Activated CD4-positive, alpha-beta T cell treated with anti-CD3 and anti-CD28 coated beads for 48 hours (primary cell): Measurements from ENCODE around the gene MN1.

Experiments used
- DNase-seq: peaks from one replicate; pipeline ENCODE4 v3.0.0-alpha.2; 2020

MN1 gene

DNA sequence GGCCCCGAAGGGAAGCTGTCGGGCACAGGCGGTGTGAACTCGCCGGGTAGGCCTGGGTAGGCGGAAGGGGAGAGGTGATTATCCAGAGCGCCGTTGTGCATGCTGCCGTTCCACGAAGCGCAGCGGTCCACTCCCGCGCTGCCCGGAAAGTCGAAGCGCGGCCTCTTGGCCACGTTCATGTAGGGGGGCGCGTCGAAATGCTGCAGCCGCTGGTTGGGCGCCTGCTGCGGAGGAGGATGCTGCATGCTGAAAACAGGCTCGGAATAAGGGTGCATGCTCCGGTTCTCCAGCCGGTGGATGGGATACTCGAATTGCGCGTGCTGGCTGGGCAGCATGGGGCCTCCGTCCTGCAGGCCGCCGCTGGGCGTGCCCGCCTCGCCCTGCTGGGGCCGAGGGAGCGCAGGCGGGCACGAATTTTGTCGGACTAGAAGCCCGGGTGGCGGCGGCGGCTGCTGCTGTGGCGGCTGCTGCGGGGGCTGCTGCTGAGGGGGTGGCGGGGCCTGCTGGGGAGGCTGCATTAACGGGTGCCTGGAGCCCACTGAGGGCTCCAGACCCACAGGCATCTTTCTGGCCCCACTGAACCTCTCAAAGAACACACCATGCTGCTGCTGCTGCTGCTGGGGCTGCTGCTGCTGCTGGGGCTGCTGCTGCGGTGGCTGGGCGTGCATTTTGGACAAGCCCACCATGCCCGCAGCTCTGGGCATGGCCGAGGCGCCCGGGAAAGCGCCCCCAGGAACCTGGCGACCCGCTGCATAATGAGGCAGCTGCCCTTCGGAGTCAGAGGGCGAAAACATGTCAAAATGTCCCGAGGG lies 2.3 kb downstream of the MN1 start:
- no peak for DNase-seq

- no peak for DNase-seq
Measured at GRCh38 chr22:27798511-27799014, 3.0 kb downstream of the MN1 start.

DNA sequence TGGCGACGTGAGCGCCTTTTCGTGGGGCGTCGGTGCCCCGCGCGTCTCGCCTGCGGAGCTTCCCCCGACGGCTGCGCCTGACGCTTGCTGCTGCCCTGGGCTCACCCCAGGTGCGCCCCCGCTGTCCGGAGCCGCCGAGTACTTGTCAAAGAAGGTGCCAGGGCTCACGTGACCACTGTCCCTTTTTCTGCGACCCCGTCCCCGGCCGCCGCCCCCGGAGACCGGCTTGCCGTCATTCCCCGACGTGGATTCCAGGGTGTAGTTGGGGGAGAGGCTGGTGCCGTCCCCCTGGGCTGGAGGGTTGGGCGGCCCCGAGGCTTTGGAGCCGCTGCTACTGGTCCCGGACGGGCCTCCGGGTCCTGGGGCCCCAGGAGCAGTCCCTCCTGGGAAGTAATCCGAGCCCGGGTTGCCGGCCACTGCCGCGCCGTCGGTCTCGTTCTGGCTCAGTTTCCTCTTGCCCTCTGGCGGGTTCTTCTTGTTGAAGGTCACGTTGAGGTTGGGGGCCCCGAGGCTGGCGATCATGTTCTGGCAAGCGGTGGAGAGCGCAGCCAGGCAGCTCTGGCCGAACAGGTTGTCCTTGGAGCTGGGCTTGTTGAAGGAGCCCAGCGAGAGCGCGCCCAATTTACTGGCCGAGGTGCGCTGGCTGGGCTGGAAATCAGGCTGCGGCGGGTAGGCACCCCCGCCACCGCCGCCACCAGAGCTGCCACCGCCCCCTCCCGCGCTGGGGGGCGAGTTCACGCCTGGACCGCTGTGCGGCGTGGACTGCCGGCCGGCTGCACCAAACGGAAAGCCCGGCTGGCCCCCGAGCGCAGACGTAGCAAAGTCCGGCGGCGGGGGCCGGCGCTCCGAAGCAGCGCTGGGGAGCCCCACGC lies 3.8 kb downstream of the MN1 start:
- no peak for DNase-seq

DNA sequence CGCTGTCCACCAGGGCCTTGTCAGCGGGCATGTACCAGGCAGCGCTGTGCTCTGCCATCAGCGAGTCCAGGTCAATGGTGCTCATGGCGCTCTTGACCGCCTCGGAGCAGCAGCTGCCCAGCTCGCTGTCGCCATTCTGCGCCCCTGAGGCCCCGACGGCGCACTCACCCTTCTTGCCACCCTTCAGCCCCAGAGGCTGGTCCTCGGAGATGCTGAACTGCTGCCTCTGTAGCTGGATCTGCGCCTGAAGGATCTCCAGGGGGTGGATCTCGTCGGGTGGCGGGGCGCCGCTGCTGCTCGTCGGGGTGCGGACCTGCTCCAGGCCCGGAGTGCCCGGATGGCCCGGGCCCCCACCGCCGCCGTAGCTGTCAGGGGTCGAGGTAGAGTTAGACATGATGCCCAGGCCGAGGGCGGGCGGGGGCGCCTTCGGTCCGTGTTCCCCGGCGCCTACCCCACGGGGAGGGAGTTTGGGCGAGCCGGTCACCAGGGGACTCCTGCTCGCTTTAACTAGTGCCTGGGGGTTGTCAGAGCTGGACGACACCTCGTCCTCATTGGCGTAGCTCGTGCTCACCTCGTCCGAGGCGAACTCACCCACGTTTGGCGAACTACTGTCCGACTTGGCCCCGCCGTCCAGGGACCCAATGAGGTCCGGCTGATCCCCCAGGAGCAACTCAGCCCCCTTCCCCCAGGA lies 4.6 kb downstream of the MN1 start:
- no peak for DNase-seq

GRCh38 chr22:27795696-27796517 lies 5.6 kb downstream of the MN1 start:
- DNase-seq: no peak

GRCh38 chr22:27795053-27795452 lies 6.5 kb downstream of the MN1 start:
- no peak for DNase-seq

- DNase-seq: no peak
Measured at GRCh38 chr22:27794226-27794625, 7.3 kb downstream of the MN1 start.

DNA sequence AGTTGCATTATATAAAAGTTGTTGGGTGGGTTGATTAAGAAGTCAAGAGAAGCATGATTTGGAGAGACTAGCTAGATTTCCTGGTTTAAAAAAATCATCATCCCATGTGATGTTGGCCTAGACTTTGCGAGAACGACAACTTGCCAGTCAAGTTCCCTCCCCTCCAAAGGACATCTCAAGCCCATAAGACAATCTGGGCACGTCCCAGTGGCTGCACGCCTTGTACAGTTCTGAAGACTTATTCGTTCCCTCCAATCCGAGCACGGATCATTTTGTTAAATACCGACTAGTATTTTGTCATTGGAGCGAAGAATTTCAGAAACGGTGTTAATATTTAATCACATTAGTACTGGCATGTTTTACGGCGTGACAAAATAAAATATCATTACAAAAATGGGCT lies 8.0 kb downstream of the MN1 start:
- DNase-seq: no peak

DNA sequence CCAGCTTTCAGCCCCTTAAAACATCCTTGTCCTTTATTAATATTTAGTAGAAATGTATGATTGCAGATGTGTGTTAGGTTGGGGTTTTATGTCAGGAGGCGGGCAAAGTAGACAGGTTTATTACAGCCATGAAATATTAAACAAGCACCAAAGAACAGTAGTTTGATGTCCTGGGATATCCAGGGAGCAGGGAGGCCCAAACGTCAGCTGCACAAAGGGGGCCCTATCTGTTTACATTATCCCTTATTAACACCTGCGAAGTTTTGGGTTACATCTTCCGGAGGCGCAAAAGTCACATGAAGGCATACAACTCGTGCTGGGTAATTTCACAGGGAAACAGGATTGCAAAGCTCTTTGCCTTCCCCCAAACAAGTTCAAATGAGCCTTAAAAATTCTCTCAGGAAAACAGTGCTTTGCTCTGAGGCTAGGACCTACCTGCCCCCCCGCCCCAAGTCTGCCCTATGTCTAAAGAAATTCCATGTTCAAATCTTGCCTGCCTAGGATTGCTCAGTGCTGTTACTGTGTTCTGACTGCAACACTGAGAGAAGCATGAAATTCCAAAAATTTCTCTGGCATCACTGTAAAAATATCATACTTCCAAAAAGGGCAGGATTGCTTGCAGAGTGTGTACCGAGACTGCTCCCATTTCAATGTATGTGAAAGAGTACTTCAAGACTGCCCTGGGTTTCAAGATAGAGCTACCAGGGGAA lies 8.9 kb downstream of the MN1 start:
- no peak for DNase-seq

- DNase-seq: no peak
Measured at GRCh38 chr22:27791859-27792241, 9.7 kb downstream of the MN1 start.

DNA sequence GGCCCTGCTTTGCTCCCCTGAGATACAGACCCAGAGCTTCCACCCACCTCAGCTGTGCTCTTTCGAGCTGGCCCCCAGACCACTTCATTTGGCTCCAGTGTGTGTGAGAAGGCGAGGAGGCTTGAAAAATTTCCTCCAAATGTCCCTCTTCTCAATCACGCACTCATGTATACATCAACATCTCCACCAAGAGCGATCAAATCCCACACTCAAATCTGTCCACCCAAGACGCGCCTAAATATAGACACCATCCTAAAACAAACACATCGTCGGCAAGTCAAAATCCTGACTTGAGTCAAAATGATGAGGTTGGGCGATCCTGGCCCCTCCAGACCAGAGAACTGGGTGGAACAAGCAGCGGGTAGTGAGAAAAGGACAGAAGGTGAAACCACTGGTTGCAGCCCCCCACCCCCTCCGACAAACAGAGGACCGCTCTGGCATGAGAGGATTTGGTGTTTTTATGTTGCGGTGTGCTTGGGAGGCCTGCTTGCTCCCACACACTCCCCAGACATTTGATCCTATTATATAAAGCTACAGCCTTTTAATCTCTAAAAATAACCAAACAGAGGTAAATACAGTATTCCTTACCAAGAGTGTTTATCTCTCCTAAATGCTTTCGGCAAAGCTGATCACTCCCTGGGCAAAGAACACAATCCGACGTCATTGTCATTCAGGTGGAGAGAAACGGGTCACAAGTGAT lies 10.2 kb downstream of the MN1 start:
- DNase-seq: no peak

DNA sequence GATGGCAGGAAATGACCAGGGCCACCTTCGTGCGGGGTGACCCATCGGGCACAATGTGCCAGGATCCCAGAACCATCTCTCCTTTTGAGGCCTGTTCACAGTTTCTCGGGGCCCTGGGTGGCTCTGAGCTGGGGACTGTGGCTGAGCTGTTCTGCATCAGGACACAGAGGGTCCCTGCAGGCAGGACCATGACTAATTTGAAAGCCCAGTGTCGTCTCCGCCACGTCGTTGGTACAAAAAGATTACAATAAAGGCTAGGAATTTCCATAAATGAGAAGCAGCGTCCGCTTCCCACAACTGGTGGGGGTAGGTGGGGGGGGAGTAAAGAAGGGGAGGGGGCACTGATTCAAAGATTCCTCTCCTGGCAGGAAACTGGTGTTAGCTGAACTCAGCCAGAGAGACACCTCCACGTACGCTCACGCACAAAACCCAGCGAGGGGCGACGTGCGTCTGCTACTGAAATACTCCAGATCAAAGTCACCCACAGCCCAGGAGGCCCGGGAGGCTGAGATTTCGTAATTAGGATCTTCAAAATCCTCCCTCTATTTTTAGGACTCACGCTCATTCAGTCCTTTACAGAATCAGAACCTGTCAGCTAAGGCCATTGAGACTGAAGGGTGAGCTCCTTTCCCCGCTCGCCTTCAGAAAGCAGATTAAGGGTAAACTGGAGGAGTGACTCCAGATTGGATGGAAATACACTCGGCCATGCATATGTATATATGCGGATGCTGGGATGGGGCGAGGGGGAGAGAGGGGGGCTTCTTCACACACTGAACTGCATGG lies 11.0 kb downstream of the MN1 start:
- DNase-seq: no peak

GRCh38 chr22:27788500-27789288 lies 12.9 kb downstream of the MN1 start:
- no peak for DNase-seq

GRCh38 chr22:27786965-27787364 lies 14.6 kb downstream of the MN1 start:
- no peak for DNase-seq

DNA sequence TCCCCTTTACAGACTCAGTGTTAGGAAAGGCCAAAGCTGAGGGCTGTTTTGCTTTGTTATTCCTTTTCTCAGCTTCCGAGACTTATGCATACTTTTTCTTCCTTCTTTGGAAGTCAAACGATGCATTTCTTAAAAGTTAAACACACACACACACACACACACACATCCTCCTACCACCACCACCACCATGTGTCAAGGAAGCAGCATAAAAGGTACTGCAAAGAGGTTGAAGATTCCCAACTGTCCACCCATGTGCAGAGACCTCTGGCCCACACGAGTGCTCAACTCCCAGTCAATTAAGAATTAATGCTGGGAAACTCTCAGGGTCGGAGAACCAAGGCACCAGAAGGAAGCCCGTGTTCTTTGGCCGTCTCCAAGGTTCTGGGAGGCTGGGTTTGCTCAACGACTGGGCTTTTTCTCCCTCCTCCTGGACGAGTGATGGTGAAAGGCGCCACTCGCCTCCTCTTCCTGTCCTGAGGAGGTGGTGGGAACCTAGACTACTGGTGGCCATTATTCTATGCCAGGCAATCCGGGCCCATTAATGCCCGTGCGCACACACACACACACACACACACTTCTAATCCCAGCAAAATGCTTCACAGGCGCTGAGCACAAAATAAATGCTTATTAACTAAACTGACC lies 15.1 kb downstream of the MN1 start:
- DNase-seq: no peak

GRCh38 chr22:27785831-27786230 lies 15.7 kb downstream of the MN1 start:
- no peak for DNase-seq

DNA sequence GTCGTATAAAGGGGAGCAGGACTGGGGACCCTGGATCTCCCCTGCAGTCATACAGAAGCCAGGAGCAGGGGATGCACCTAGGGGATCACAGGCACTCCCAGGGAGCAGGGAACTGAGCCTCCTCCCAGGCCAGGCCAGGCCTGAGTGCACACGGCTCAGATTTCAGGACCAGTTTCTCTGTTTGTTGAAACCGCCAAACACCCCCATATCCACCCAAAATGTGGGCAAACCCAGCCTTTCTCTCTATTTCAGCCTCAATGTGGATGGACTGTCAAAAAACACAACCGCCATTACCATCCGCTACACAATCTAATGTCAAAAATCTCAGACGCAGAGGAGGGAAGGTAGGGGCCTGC lies 17.5 kb downstream of the MN1 start:
- DNase-seq: no peak

DNA sequence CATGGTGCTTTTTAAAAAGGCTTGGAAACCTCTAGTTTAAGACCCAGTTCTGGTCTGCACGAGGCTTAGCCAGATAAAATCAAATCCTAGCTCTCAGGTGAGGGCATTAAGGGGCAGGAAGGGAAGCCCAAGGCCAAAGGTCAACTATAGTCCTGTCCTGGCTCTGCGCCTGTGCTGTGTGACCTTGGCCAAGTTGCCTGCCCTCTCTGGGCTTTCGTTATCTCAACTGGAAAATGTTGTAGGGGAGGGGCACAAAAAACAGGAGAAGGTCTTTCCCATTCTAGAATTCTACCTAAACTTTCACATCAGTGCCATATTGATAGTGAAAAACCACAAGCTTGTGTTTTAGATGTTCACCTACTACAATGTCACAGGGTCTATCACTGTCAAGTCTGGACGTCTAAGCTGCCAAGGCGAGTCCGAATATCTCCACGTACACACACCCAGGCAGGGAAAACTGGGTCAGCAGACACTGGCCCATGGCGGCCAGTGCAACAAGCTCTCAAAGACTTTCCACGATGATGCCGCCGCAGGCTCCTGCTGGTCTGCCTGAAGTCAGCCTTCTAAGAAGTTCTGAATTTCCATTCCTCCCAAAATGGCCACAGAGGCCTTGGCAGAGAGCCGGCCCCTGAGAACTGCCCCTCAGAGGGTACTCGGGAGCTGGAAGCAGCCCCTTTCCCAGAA lies 18.0 kb downstream of the MN1 start:
- DNase-seq: no peak
